ENCODE results near the gene ACCSL. TPM values are rescaled to one million over a fixed set of nuclear protein-coding genes. Genes with fewer than 3 reads are reported as not detected.

The ACCSL gene
- total RNA-seq, 1 donor from 2014 or later = not detected

DNA sequence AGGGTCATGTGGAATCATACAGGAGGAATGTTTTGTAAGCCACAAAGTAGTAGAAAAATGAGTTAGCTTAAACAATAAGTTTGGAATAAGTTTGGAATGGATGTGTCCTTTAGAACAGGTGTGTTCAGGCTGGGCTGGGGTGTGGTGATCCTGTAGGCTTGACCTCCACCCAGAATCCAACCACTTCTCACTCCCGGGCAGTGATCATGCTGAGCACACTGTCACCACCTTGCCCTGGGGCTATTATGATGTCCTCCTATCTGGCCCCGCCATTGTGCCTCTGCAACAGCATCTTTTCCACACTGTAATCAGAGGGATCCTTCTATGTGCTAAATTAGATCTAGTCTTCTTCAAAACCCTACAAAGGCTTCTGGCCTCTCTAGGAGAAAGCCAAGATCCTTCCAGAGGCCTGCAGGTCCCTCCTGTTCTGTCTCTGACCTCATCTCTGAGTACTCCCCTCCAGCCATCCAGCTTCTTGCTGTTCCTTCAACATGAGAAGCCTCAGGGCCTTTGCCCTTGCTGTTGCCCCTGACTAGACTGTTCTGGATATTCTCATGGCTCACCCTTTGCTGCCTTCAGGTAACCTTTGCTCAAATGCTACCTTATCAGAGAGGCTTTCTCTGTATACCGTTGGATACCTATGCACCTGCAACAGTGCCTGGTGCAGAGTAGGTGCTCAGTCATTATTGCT lies 18.8 kb upstream of the ACCSL start:
- H3K27ac Mint-ChIP-seq = peak overlapping the region; percentile 62
- no peak for TF ChIP-seq EZH2 (IDR thresholded peaks at IDR 0.05)
- no peak for TF ChIP-seq CTCF (IDR thresholded peaks at IDR 0.05)
- TF ChIP-seq EZH2phosphoT487 (IDR thresholded peaks at IDR 0.05) = no peak
- H3K79me2 ChIP-seq (ENCODE audit: low read depth) = no peaks in the 10 kb centered on the region

DNA sequence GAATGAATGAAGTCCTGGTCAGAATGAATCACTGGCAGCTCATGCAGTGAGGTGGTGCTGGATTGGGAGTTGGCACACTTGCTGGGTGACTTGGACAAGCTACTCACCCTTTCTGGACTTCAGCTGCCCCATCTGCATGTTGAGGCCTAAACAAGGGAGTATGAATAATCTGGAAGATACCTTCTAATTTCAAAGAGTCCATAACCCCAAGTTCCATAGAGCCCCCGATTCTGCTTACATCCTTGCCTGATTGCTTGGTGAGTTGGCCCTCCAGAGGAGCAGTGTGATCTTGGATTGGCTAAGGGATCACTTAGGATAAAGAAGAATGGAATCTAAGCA lies 18.3 kb upstream of the ACCSL start:
- peak overlapping the region; percentile 69 for H3K4me2 ChIP-seq
- no peak overlapping the region for H3K27ac ChIP-seq
- Mint-ChIP-seq H3K27me3 (ENCODE audit: insufficient read depth, low read depth) (peaks cover 7% of the 10 kb centered on the region), H3K36me3 (no peaks in the 10 kb centered on the region), H3K4me1 (peaks cover 39% of the 10 kb centered on the region), H3K27ac (peak overlapping the region; percentile 62), H3K4me3 (no peak overlapping the region), H3K9me3 (peaks cover 11% of the 10 kb centered on the region)
- TF ChIP-seq EZH2 (IDR thresholded peaks at IDR 0.05) = no peak
- no peak for TF ChIP-seq CTCF (IDR thresholded peaks at IDR 0.05)
- no peak for TF ChIP-seq EZH2phosphoT487 (IDR thresholded peaks at IDR 0.05)
- H3K36me3 ChIP-seq = no peaks in the 10 kb centered on the region
- H4K20me1 ChIP-seq (ENCODE audit: low read depth) = no peaks in the 10 kb centered on the region
- H3F3A ChIP-seq (ENCODE audit: low read depth) = peaks cover 16% of the 10 kb centered on the region
- no peaks in the 10 kb centered on the region for H3K79me2 ChIP-seq (ENCODE audit: low read depth)
- no peaks in the 10 kb centered on the region for H3K27me3 ChIP-seq
- H3K9ac ChIP-seq = no peak overlapping the region
- no peak overlapping the region for H2AFZ ChIP-seq (replicated peaks)
- peaks cover 38% of the 10 kb centered on the region for H3K4me1 ChIP-seq
- H3K9me3 ChIP-seq (ENCODE audit: low read depth) = peaks cover 11% of the 10 kb centered on the region
- peak; percentile 32 for DNase-seq (ENCODE audit: low spot score)
- no peak overlapping the region for H3K4me3 ChIP-seq

More for the DNA sequence above, 18.8 kb upstream of the ACCSL start:
- H3K4me3 ChIP-seq = no peak overlapping the region
- H3K36me3 ChIP-seq = no peaks in the 10 kb centered on the region
- Mint-ChIP-seq H3K9me3 (peaks cover 11% of the 10 kb centered on the region), H3K36me3 (no peaks in the 10 kb centered on the region), H3K27me3 (ENCODE audit: insufficient read depth, low read depth) (peaks cover 7% of the 10 kb centered on the region), H3K4me3 (no peak overlapping the region), H3K4me1 (peaks cover 39% of the 10 kb centered on the region)
- H3K27ac ChIP-seq = no peak overlapping the region
- H2AFZ ChIP-seq (replicated peaks) = no peak overlapping the region
- no peak overlapping the region for H3K4me2 ChIP-seq
- H3K9ac ChIP-seq = no peak overlapping the region
- H3K9me3 ChIP-seq (ENCODE audit: low read depth) = peaks cover 11% of the 10 kb centered on the region
- H3K4me1 ChIP-seq = peaks cover 38% of the 10 kb centered on the region
- H3F3A ChIP-seq (ENCODE audit: low read depth) = peaks cover 16% of the 10 kb centered on the region
- H3K27me3 ChIP-seq = no peaks in the 10 kb centered on the region
- H4K20me1 ChIP-seq (ENCODE audit: low read depth) = no peaks in the 10 kb centered on the region
- DNase-seq (ENCODE audit: low spot score) = no peak

DNA sequence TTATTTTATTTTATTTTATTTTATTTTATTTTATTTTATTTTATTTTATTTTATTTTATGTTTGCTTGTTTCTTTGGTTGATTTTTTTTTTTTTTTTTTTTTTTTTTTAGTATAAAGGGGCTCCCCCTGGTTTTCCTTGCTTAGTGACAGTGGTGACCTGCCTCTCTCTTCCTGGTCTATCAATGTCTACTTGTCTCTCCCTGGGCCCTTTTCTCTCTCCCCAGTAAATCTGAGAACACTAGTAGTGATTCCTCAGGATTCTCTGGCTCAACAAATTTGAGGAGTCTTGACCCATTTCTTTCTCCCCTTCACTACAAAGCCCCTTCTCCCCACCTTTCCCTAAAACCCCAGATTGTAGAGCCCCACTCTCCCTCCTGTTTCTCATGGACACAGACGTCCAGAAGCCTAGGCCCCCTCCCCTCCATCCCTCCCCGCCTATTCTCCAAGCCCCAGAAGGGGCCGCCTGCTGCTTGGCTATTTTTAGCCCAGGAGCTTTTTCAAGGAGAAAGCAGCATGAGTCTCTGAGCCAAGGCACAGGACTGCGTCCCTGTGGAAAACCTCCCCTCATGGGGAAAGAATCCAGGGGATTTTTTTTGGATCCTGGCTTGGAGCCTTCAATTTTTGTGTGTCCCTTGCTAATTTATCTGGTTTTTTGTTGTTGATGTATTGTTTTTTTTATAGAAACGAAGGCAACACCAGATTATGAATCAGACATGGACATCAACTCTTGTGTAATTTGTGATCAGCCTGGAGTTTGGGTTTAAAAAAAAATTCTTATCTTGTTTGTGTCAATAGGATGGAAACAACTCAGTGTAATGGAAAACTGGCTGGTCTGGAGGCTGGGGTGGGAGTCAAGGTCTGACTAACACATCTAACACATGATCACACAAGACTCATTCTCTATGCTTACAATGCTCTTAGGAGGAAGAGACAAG lies 17.5 kb upstream of the ACCSL start:
- Histone ChIP-seq H4K20me1 (ENCODE audit: low read depth) (no peaks in the 10 kb centered on the region), H3K4me1 (peaks cover 38% of the 10 kb centered on the region), H3K4me2 (peak overlapping the region; percentile 69), H3K27me3 (no peaks in the 10 kb centered on the region), H3K36me3 (no peaks in the 10 kb centered on the region), H3K27ac (peak overlapping the region; percentile 18), H3F3A (ENCODE audit: low read depth) (peaks cover 16% of the 10 kb centered on the region), H3K9me3 (ENCODE audit: low read depth) (peaks cover 11% of the 10 kb centered on the region), H2AFZ (replicated peaks) (peak overlapping the region; percentile 65), H3K79me2 (ENCODE audit: low read depth) (no peaks in the 10 kb centered on the region), H3K4me3 (peak overlapping the region; percentile 18), H3K9ac (no peak overlapping the region)
- Mint-ChIP-seq H3K4me3 (peak overlapping the region; percentile 10), H3K27ac (peak overlapping the region; percentile 13), H3K4me1 (peaks cover 39% of the 10 kb centered on the region), H3K27me3 (ENCODE audit: insufficient read depth, low read depth) (peaks cover 7% of the 10 kb centered on the region), H3K9me3 (peaks cover 11% of the 10 kb centered on the region), H3K36me3 (no peaks in the 10 kb centered on the region)
- no peak for TF ChIP-seq CTCF (IDR thresholded peaks at IDR 0.05)
- no peak for TF ChIP-seq EZH2 (IDR thresholded peaks at IDR 0.05)
- no peak for TF ChIP-seq EZH2phosphoT487 (IDR thresholded peaks at IDR 0.05)
- DNase-seq (ENCODE audit: low spot score) = peak; percentile 78

Data from neural progenitor cell (in vitro differentiated cells).